Testis (tissue), 2 donors: Measurements from ENCODE around the gene GATA2.

ENCODE experiments used
- CTCF ChIP-seq, 3 experiments: fragments of 450-650 bp in 2 of 3; fragments of 200-600 bp in 1 of 3; sonication (generic) in 1 of 3; IDR thresholded peaks; one replicate each; pipeline ENCODE4 v1.5.1; 2016 to 2019; ENCODE audit warnings: antibody characterized with exemption in 3 of 3, mild to moderate bottlenecking in 2 of 3, moderate library complexity in 1 of 3
- POLR2A ChIP-seq: fragments of 450-650 bp; IDR thresholded peaks from one replicate; pipeline ENCODE4 v1.6.1; 2017; ENCODE audit warnings: antibody characterized with exemption, mild to moderate bottlenecking, moderate library complexity

- no peak for TF ChIP-seq CTCF (IDR thresholded peaks at IDR 0.05)
- TF ChIP-seq POLR2A: no peak
These were observed 11.5 kb downstream of the GATA2 start for GRCh38 chr3:128481438-128481942.
